A673 (cell line): ENCODE results near the gene CORO2A. TPM values are rescaled to one million over a fixed set of nuclear protein-coding genes. Genes with fewer than 3 reads are reported as not detected.

Source experiments
- BruUV-seq: library from RNA; stranded (reverse); fragments of 400-500 nt; replicated peaks from 2 replicates; lab custom pipeline; 2021; lab: Mats Ljungman, UMichigan
- CTCF ChIA-PET: fragments of 300-600 bp; sonication (Branson Sonifier 250); formaldehyde crosslinking; loops from one replicate; lab custom pipeline; 2022; ENCODE audit warnings: antibody characterized with exemption; lab: Charles Lee
- POLR2A ChIA-PET: fragments of 300-600 bp; sonication (Branson Sonifier 250); formaldehyde crosslinking; loops from one replicate; lab custom pipeline; 2022; ENCODE audit warnings: antibody characterized with exemption; ENCODE audit not compliant: low non-redundant PET; lab: Charles Lee
- DNase-seq: peaks from one replicate; pipeline ENCODE4 v3.0.0-alpha.2; 2015; ENCODE audit warnings: low spot score
- H3K27ac ChIP-seq: fragments of 200-600 bp; sonication (generic); 2 replicates; pipeline ENCODE4 v1.5.1; 2016; ENCODE audit warnings: mixed run types, low read depth, mild to moderate bottlenecking, mixed read lengths, antibody characterized with exemption, low read length; ENCODE audit not compliant: poor library complexity, severe bottlenecking
- H3K27me3 ChIP-seq: fragments of 200-600 bp; sonication (generic); replicated peaks from 2 replicates; pipeline ENCODE4 v1.6.1; 2017; ENCODE audit warnings: mixed run types, low read depth, mild to moderate bottlenecking, mixed read lengths, antibody characterized with exemption, low read length; ENCODE audit not compliant: insufficient read depth, poor library complexity
- H3K36me3 ChIP-seq: fragments of 200-600 bp; sonication (generic); 2 replicates; pipeline ENCODE4 v1.6.1; 2016; ENCODE audit warnings: mixed run types, mild to moderate bottlenecking, mixed read lengths, antibody characterized with exemption, low read length; ENCODE audit not compliant: insufficient read depth, poor library complexity, severe bottlenecking
- H3K4me1 ChIP-seq: fragments of 200-600 bp; sonication (generic); 2 replicates; pipeline ENCODE4 v1.6.1; 2017; ENCODE audit warnings: mixed run types, mild to moderate bottlenecking, mixed read lengths, antibody characterized with exemption, low read length; ENCODE audit not compliant: insufficient read depth, poor library complexity, severe bottlenecking
- H3K4me3 ChIP-seq: fragments of 200-600 bp; sonication (generic); 2 replicates; pipeline ENCODE4 v1.5.1; 2016; ENCODE audit warnings: low read depth, mixed run types, mild to moderate bottlenecking, mixed read lengths, low read length; ENCODE audit not compliant: poor library complexity, severe bottlenecking
- H3K9me3 ChIP-seq: fragments of 200-600 bp; sonication (generic); 2 replicates; pipeline ENCODE4 v1.6.1; 2016; ENCODE audit warnings: mixed run types, low read depth, mild to moderate bottlenecking, mixed read lengths, antibody characterized with exemption, low read length; ENCODE audit not compliant: poor library complexity, severe bottlenecking
- EZH2 ChIP-seq: fragments of 200-600 bp; sonication (generic); IDR thresholded peaks from 2 replicates; pipeline ENCODE4 v1.6.1; 2017; ENCODE audit warnings: borderline replicate concordance, low read depth, mild to moderate bottlenecking, mixed read lengths, antibody characterized with exemption, low read length; ENCODE audit not compliant: poor library complexity, severe bottlenecking
- intact Hi-C: fragments of 100-400 bp; cut with micrococcal nuclease; formaldehyde crosslinking; loops from one replicate; pipeline ENCODE4 v1.10.0; 2022; ENCODE audit not compliant: unreplicated experiment
- total RNA-seq: library from RNA; stranded (reverse); gene quantifications from 2 replicates; pipeline ENCODE4 v1.2.3, GENCODE V29; 2021
- TF ChIP-seq, protein P1 (sequence below): fragments of 300-800, 200-600 bp; sonication (generic); conservative IDR thresholded peaks from 2 replicates; pipeline ENCODE4 v1.5.1; 2017; ENCODE audit warnings: low read depth, mild to moderate bottlenecking, antibody characterized with exemption, low read length, moderate library complexity, mixed read lengths

The CORO2A gene
- total RNA-seq, 1 experiment from 2014 or later: 0.52 TPM

DNA sequence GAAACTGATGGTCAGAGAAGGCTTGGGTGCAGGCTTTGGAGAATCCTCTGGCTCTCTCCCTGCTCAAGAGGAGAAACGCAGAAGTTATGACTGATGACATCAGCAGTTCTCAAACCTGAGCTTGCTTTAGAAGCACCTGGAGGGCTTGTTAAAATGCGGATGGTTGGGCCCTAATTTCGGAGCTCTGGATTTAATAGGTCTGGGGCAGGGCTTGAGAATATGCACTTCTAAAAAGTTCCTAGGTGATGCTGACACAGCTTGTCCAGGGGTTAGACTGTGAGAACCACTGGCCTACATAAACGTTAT, 36.6 kb upstream of the CORO2A start:
- Histone ChIP-seq H3K9me3 (no peaks in the 10 kb centered on the region), H3K27me3 (no peaks in the 10 kb centered on the region), H3K36me3 (no peaks in the 10 kb centered on the region), H3K4me1 (no peaks in the 10 kb centered on the region), H3K4me3 (no peak overlapping the region), H3K27ac (no peak overlapping the region)
- BruUV-seq: no TSS peak
- POLR2A ChIA-PET: no interaction called here
- TF ChIP-seq, protein P1, sequence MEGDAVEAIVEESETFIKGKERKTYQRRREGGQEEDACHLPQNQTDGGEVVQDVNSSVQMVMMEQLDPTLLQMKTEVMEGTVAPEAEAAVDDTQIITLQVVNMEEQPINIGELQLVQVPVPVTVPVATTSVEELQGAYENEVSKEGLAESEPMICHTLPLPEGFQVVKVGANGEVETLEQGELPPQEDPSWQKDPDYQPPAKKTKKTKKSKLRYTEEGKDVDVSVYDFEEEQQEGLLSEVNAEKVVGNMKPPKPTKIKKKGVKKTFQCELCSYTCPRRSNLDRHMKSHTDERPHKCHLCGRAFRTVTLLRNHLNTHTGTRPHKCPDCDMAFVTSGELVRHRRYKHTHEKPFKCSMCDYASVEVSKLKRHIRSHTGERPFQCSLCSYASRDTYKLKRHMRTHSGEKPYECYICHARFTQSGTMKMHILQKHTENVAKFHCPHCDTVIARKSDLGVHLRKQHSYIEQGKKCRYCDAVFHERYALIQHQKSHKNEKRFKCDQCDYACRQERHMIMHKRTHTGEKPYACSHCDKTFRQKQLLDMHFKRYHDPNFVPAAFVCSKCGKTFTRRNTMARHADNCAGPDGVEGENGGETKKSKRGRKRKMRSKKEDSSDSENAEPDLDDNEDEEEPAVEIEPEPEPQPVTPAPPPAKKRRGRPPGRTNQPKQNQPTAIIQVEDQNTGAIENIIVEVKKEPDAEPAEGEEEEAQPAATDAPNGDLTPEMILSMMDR: no peak
- TF ChIP-seq EZH2: no peak
- CTCF ChIA-PET: no interaction called here
- no peak for DNase-seq
- intact Hi-C loops: no loop called here

DNA sequence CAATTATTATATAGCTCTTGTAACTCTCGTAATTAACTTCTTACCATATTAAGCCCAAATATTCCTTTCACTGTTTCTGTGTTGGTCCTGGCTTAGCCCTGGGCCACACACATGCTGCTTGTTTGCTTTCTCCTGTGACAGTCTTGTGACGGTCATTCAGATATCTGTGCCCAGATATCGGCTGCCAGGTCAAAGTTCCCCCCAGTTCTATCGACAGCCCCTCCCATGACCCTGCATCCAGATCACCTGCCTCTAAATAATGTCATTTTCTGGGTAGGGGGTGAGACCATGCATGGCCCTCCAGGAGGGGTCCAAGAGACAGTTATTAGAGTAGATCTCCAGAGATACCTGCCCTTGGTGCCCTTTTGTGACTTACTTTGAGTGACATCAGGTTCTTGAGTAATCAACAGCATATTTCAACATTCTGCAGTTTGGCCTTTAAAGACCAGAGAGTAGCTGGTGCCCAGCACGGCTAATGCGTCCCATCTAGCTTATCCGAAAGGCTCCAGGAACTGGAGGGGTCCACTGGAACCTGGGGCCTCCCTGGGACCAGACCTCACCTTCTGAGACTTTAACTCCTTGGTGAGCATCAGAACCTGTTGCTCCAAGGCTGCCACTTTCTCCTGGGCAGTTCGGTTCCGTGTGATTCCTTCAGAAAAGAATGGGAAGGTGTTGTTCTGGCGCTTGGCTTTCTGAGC, 36.1 kb upstream of the CORO2A start:
- Histone ChIP-seq H3K4me3 (no peak overlapping the region), H3K27ac (no peak overlapping the region), H3K27me3 (no peaks in the 10 kb centered on the region), H3K36me3 (no peaks in the 10 kb centered on the region), H3K4me1 (peaks cover 2% of the 10 kb centered on the region), H3K9me3 (no peaks in the 10 kb centered on the region)
- POLR2A ChIA-PET: no interaction called here
- no peak for DNase-seq
- intact Hi-C loops: no loop called here
- BruUV-seq: no TSS peak
- CTCF ChIA-PET: no interaction called here
- TF ChIP-seq, protein P1: no peak
- no peak for TF ChIP-seq EZH2

DNA sequence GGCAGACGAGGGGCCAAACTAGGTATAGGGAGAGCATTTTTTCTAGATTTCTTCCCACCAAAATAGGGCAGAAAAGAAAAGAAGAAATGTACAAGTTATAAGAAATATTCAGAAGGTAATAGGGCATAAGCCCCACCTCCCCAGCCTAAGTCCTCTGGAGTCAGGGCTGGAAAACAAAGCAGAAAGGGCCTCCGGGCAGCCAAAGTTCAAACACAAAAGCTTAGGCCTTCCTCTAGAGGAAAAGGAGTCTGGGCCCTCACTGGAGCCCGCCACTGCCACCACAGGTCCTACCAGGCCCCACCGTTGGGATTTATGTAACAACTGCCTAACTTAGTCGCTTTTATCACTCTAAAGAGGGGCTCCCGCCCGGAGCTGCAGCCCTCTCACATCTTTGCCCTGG, 35.4 kb upstream of the CORO2A start:
- no peak for DNase-seq
- no peaks in the 10 kb centered on the region for H3K9me3 ChIP-seq
- no peaks in the 10 kb centered on the region for H3K27me3 ChIP-seq
- intact Hi-C loops: no loop called here
- POLR2A ChIA-PET: no interaction called here
- no peak for TF ChIP-seq EZH2
- TF ChIP-seq, protein P1: no peak
- no peak overlapping the region for H3K4me3 ChIP-seq
- CTCF ChIA-PET: interaction anchor here (0.7 kb wide), 1 partner anchor 731 kb away, joined by 7 read pairs; no protein-coding TSS in a partner anchor
- peaks cover 8% of the 10 kb centered on the region for H3K4me1 ChIP-seq
- H3K27ac ChIP-seq: no peak overlapping the region
- no peaks in the 10 kb centered on the region for H3K36me3 ChIP-seq
- BruUV-seq: no TSS peak
